Putamen (tissue), 1 donor: ENCODE data around the gene BNC2.

Experiments
- DNase-seq: peaks from one replicate; pipeline ENCODE4 v3.0.0-alpha.2; 2016; ENCODE audit warnings: low spot score

Gene BNC2

DNA sequence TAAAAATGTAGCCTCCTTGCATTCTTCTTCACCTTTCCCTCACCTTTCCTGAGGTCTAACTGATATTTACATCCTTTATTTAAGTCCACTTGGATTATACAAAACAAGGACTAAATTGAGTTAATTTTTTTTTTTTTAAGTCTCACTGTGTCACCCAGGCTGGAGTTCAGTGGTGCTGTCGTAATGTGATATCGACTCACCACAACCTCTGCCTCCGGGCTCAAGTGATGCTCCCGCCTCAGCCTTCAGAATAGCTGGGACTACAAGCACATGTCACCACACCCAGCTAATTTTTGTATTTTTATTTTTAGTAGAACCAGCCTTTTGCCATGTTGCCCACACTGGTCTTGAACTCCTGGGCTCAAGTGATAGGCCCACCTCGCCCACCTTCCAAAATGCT is 195.3 kb downstream of the BNC2 start:
- DNase-seq: no peak

DNA sequence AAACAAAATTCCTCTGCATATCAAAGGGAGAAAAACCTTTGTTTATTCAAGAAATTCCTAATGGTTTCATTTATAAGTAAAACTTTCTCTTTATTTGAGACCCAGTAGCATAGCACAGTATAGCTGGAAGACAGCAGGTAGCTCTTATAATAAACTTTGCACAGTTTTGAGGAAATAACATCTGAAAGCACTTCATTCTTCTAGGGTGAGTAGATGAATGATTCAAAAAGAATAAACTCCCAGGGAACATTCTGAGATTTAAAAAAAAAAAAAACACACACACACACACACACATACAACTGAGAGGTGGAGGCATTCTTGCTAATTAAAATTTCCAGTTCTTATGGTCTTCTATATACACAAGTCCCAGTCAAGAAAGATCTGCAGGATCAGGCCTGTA is 197.3 kb downstream of the BNC2 start:
- no peak for DNase-seq

DNA sequence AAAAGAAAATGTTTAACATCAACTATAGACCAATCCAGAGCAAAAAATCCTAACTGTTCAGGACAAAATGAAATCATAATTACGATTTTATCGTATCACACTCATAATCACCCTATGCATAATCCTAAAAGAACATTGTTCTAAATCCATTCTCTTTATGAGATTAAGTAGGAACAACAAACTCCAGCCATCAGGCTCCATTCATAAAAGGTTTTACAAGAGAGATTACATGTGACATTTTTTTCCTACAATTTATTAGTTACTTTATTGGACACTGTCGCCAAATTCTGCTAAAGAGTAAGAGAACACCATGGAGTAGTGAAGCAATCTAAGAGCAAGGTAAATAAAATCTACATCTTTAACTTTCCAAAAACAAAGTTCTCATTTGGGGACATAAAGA is 198.0 kb downstream of the BNC2 start:
- DNase-seq: no peak

DNA sequence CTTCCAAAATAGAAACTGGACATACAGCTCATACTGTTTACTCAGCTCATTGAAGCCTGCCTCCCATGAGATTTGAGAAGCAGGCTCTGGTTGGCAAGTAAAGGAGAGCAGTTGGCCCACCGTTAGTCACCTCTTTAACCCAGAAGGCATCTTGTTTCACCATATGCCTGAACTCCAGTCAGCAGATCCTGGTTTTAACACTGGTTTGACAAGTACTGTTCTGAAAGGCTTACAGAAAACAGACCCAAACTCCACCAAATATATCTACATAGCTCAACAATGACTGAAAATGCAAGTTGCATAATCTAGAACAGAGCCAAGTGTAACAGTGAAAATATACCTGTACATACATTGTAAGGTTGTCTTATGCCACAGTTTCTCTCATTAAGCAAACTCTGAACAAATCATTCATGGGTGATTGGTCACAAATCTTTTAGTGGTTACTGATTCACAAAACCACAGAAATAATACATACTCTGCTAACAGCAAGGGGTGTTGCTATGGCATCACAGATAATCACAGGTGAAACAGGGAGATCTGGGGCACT is 198.8 kb downstream of the BNC2 start:
- DNase-seq: no peak

DNA sequence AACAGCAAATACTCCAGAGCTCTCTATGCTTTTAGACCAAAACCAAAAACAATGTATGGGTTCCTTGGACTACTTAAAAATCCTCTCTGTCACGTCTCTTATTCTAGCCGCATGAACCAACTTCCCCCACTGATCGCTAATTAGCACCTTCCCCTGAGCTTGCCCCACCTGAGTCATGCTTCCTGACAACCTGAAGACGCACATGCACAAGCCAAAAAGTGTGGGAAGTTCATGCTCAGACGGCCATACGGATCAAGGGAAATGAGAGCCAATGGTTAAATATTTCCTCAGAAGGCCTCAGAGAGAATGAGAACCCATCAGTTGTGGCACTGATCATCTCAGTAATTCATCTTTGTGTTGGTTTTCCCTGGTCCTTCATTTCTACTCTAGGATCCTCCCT is 199.7 kb downstream of the BNC2 start:
- no peak for DNase-seq

DNA sequence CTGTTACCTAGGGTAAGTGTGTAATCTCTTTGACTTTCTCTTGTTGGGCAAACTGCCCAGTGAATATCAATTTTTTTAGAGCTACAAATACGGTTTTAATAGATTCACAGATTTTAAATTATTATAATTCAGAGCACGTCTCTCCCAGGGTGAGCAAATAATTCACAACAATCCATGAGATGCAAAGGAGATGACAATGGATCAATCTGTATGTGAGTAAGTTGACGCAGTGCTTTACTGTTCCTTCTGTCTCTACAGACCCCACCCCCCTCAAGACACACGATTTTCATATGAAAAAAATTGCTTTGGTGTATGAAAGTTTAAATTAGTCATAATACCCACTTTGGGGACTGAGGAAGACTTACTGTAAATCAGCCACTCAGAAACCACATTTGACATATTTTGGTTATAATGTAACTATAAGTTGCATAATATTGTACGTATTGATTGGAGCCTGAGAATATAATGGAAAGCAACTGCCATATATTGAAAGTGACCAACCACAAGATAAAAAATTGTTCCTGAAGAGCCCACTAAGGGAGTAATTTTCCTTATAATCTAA is 201.7 kb downstream of the BNC2 start:
- no peak for DNase-seq

DNA sequence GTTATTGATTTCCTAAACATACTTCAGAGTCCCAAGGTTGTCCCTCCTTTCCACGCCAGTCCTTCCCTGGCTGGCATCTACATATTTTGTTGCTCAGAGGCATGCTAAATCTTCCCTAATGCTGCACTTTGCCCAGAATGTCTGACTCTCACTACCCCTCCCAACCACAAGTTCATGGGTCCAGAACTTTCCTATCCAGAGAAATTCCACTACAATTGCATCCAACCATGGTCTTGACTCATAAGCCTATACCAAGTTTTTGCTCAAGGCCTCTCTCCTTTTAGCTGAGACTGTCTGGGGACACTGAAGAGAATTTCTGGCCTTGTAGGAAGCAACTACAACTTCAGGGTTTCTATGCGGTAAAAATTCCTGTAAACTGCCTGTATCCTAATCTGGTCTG is 206.3 kb downstream of the BNC2 start:
- no peak for DNase-seq

DNA sequence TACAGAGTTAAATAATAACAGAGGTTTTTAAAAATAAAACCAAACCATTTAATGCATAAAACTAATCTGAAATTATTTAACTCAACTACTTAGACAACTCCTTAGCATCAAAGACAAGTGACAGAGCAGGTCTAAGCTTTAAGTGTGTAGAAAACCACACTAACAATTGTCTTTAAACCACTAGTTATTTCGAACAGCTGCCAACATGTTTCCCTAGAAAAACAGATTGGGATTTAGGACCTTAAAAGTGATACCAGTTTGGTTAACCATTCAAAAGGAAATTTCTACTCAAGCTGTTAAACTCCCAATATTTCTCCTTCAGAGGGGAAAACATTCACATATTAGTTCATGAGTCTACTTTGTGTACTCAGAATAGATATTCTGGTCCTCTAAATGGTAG is 208.7 kb downstream of the BNC2 start:
- DNase-seq: no peak

DNA sequence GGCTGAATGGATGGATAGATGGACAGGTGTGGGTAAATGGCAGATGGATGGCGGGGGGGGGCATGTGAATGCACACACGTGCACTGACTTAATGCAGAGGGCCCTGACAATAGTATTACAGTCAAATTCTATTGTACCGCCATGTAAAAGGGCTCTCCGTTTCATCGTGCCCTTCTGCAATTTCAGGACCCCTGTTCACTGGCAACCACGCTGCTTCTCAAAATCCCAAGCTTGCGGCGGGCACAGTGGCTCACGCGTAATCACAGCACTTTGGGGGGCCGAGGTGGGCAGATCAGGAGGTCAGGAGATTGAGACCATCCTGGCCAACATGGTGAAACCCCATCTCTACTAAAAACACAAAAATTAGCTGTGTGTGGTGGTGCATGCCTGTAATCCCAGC is 211.4 kb downstream of the BNC2 start:
- no peak for DNase-seq

DNA sequence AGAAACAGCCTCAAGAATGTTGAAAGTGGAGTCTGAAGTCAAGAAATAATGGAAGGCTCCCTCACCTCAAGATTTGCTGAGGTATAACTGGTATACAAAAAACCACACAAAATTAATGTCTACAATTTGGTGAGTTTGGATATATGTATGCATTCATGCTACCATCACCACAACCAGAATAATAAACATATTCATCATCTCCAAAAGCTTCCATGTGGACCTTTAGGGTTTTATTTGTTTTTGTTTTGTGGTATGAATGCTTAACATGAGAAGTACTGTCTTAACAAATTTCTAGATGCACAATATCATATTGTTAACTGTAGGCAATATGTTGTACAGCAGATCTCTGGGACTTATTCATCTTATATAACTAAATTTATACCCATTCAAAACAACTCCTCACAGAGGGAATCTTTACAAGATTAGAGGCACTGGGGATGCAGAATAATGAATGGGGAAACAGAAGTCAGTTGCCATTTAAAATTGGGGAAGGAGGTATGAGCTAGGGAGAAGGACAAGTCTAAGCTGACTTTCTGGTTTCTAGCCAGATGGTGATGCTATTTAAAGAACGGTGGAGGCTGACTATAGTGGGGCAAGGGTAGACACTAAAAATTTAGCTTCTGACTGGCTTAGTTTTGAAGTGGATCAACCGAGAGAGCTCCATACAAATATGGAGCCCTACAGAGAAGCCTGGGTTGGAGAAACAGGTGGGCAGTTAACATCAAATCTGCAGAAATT is 213.9 kb downstream of the BNC2 start:
- no peak for DNase-seq

DNA sequence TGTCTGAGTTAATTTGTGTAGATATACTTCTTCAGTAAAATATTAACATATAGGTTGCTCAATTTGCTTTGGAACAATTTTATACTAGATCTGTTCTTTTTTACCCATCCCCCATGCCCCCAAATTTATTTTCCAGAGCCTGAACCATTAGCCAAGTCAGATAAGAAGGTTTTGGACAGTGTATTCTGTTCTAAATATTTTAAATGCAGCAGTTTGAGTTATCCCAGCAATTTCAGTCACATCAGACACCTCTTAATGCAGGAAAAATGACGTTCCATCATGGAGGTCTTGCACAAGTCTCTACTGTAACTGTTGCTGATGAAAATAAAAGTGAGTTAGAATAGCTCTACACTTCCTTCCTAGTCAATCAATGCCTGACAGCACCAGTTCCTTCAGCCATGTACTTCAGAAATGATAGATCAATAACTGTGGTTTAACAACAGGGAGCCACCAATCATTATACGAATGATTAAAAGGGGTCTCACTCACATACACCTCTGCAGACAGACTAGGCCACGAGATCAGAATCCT is 215.8 kb downstream of the BNC2 start:
- no peak for DNase-seq

DNA sequence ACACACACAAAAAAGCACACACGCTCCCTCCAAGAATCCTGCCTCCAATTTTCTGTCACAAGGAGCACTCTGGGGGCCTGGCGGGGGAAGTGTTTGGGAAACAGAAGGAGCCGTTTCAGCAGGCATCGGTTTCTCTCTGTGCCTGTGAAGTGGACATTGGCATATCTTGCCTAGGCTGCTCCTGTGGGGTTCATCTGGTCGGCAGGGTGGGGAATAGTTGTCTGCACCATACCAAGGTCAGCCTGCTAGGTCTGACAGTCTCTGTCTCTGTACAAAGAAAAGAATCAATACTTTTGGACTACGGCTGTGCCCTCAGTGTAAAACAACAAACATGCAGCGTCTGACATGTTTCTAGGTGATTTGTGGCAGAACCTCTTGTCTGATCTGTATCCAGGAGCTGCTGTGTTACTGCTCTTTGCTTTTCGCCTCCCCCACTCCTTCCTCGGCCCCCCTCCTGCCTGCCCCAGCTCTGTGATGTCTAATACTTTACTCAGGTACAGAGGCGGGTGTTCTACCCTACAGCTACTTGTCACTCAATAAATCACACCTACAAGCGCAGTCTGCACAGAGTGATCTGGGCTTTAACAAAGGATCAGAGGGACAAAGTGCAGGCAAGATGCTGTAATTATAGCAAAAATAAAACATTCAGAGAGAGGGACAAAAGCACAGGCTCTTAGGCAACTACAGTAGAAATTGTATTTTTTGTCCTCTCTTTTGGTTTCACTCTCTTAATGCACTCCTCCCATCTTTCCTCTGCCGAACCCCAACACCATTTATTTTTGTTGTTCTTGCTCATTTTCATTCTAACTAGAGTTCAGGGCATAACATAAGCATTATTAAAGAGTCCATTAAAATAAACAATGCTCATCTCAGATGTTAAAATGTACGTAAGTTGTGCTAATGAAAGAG is 216.7 kb downstream of the BNC2 start:
- no peak for DNase-seq

DNA sequence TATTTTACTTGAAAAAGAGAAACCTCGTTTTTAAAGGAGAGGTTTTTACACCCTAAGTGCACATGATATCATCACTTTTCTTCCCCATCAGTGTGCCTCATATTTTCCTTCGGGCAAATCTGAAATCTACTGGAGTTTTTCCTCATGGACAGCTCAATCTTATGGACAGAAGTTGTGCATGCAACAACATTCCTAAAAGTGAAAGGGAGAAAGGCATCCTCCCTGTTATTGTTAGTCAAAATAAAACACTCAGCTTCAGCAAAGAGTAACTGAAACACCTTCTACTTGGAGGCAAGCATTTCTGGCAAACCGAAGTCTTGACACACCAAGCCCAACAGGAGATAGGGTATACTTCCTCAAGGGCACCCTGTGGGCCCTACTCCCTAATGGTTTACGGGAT is 217.9 kb downstream of the BNC2 start:
- DNase-seq: no peak

DNA sequence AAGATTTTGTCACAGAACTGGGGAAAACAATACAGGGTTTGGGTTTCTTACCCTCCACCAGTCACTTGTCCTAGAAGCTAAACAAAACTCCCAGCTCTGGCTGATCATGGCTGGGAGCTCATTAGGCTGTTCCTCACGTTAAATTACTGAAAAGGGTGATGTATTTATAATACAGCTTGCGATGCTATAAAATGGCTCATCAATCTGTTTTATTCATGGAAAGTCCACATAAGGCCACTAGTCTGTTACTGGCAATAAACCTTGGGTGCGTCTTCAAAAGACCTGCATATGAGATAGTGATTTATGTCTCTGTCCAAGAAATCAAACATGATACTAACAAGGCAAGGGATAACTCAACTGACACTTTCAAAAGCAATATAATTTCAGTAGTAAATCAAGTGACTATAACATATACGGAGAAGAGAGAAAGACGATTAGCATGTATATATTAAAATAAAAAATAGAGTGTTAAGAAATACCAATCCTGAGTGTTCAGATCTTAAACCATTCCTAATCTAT is 219.0 kb downstream of the BNC2 start:
- no peak for DNase-seq

DNA sequence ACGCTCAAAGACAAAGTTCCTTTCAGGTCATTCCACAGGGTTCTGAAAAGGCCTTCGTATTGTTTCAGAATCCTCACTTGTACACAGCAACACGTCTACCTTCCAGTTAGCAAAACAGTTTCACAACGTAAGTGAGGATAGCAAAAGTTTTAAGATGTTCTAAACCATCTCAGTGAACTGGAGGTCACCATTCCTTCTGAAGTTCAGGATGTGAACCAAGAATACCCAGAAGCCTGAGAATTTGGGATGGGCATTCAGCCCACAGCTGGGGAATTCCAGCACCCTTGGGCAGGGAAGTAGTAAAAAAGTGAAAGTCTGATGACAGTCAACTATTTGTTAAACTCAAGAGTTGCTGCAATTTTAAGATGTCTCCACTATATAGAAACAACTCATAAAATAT is 224.5 kb downstream of the BNC2 start:
- no peak for DNase-seq

DNA sequence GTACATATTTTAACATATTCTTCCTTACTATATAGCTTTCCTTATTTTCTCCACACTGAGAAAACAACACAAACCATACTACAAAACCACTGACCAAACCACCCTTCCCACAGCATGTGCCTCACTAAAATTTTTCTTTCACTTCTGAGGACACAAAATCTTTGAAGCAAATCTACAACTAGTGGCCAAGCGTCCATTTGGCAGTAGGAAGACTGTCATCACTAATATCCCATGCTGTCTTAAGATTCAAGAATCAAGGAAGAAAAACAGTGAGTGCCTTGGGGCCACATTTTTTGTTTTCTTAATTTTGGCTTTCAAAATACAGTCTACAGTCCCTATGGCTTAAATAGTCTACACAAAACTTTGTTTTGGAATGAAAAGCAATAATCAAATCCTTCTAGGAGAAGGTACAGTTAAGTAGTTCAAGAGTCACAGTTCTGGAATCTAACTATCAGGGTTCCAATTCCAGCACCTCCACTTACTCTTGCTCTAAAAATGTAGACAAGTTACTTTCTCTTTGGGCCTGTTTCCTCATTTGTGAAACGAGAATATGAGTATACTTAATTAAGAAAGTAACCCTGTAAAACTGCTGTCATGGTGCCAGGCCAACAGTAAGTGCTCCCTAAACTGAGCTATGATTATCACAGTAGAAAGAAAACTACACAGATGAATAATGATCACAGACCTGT is 227.9 kb downstream of the BNC2 start:
- DNase-seq: no peak

DNA sequence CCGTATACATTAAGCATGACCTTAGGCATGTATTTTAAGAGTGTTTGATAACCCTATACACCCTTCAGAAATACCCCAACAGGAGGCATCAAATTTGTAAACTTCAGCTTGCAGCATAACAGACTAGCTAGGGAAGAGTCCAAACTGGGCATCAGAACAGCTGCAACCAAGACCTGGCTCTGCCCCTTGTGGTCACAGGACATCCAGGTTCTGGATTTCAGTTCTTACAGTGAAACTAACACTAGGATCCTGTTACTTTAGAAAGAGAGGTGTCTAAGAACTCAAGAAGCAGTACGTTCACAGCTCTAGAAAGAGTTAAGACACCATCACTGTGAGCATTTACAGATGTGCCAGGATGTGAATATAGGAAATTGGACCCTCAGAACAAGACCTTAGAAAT is 229.8 kb downstream of the BNC2 start:
- no peak for DNase-seq

DNA sequence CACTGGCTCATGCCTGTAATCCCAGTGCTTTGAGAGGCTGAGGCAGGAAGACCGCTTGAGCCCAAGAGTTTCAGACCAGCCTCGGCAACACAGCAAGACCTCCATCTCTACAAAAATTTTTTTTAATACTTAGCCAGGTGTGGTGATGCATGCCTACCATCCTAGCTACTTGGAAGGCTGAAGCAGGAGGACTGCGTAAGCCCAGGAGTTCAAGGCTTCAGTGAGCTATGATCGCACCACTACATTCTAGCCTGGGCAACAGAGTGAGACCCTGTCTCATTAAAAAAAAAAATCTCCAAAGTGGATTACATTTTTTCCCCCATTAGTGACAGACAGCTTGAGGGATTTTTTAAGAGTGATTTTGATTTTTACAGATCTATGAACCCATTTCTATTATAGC is 230.8 kb downstream of the BNC2 start:
- no peak for DNase-seq

DNA sequence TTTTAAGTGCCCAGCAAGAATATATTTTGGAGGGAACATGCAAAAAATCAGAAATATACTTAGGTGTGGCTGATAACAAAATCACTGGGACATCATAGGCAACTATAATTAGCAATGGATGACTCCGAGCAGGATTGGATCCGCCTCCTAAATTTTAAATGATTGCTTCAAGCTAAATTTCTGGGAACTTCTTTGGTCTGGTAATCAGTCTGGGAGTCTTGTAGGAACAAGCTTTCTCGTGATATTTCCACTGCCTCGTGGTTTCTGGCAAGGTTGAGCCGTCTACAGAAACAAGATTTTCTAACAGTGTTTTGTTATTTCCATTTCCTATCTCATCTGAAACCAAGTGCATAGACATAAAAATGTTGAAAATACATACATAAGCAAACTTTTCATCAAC is 232.6 kb downstream of the BNC2 start:
- DNase-seq: no peak

DNA sequence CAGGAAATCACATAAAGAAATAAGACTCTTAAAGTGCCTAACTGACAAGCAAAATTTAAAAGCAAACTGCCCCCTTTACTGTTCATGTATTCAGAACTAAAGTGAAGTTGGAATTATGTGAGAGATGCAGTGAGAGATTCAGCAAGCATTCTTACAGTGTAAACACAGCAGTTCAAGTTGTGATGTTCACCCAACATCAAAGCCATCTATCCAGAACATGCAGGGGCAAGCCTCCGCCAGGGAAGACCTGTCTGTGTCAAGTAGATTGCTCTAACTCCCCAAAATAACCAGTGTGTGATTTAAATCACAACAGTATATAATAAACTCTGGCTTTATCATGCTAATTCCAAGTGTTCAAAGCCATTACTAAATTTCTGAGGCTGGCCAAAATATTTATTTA is 233.3 kb downstream of the BNC2 start:
- DNase-seq: no peak

DNA sequence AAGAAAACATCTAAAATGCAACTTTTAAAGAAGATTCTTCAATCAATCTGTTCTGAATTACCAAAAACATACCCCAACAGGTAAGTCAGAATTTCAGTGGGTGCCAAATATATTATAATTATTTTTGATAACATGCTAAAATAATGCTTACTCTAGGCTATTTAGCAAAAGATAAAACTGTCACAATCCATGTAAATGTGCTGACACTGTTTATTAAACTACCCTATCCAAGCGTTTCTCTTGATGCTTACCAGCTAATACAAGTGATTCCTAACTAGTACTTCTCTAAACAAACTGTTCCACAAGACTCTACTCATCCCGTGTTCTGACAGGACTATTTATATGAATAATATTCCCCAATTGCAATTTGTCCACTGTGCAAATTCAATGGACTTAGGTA is 236.7 kb downstream of the BNC2 start:
- DNase-seq: no peak

DNA sequence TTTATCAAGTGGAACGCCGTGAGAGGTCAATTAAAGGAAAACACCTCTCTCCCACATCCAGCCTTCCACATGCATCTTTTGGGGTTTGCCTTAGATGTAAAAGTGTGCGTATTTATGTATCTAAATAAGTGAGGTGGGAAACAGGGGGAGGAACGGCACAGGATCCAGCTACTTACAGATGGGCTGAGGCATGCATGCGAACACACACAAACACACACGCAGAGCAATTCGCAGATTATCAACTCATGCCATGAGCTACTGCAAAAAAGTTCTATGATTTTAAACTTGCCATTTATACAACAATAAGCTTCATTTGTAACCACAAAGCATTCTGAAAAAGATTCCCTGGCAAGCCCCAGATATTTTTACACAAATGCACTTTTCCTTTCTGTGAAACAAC is 242.1 kb downstream of the BNC2 start:
- no peak for DNase-seq
